Hepatocyte (in vitro differentiated cells): Measurements from ENCODE around the gene PTPRZ1. TPM values are rescaled to one million over a fixed set of nuclear protein-coding genes. Genes with fewer than 3 reads are reported as not detected.

Source experiments
- DNase-seq: peaks from one replicate; pipeline ENCODE4 v3.0.0-alpha.2; 2016; ENCODE audit warnings: low spot score
- H2AFZ ChIP-seq: fragments of 200-600 bp; sonication (generic); 2 replicates; pipeline ENCODE4 v1.6.0; 2016; ENCODE audit warnings: antibody characterized with exemption, mild to moderate bottlenecking
- H3K27ac ChIP-seq: fragments of 200-600 bp; sonication (generic); 2 replicates; pipeline ENCODE4 v1.5.1; 2016; ENCODE audit warnings: mild to moderate bottlenecking
- H3K27me3 ChIP-seq: fragments of 200-600 bp; sonication (generic); 2 replicates; pipeline ENCODE4 v1.6.1; 2016
- H3K36me3 ChIP-seq: fragments of 200-600 bp; sonication (generic); replicated peaks from 2 replicates; pipeline ENCODE4 v1.5.1; 2016; ENCODE audit warnings: low read depth; ENCODE audit not compliant: insufficient read depth
- H3K4me1 ChIP-seq: fragments of 200-600 bp; sonication (generic); 2 replicates; pipeline ENCODE4 v1.5.1; 2016; ENCODE audit warnings: mild to moderate bottlenecking, moderate library complexity; ENCODE audit not compliant: insufficient read depth
- H3K4me2 ChIP-seq: fragments of 200-600 bp; sonication (generic); 2 replicates; pipeline ENCODE4 v1.6.0; 2016
- H3K4me3 ChIP-seq: fragments of 200-600 bp; sonication (generic); 2 replicates; pipeline ENCODE4 v1.5.1; 2016; ENCODE audit warnings: mild to moderate bottlenecking
- H3K79me2 ChIP-seq: fragments of 200-600 bp; sonication (generic); 2 replicates; pipeline ENCODE4 v1.6.0; 2017; ENCODE audit warnings: mild to moderate bottlenecking
- H3K9me2 ChIP-seq: fragments of 200-600 bp; sonication (generic); replicated peaks from 2 replicates; pipeline ENCODE4 v1.6.0; 2017; ENCODE audit warnings: mild to moderate bottlenecking; ENCODE audit not compliant: insufficient read depth
- H3K9me3 ChIP-seq: fragments of 200-600 bp; sonication (generic); 2 replicates; pipeline ENCODE4 v1.5.1; 2016; ENCODE audit warnings: low read depth, mild to moderate bottlenecking
- H4K20me1 ChIP-seq: fragments of 200-600 bp; sonication (generic); 2 replicates; pipeline ENCODE4 v1.6.0; 2016; ENCODE audit warnings: mild to moderate bottlenecking; ENCODE audit not compliant: insufficient read depth, poor library complexity, severe bottlenecking
- EZH2 ChIP-seq: fragments of 200-600 bp; sonication (generic); IDR thresholded peaks from 2 replicates; pipeline ENCODE4 v1.6.1; 2016; ENCODE audit warnings: antibody characterized with exemption, mild to moderate bottlenecking, borderline replicate concordance
- EZH2phosphoT487 ChIP-seq: fragments of 200-600 bp; sonication (generic); IDR thresholded peaks from one replicate; pipeline ENCODE4 v1.6.1; 2018; ENCODE audit warnings: antibody characterized with exemption, mild to moderate bottlenecking, low read depth, moderate library complexity; ENCODE audit not compliant: unreplicated experiment, severe bottlenecking
- WGBS: methylation state at CpG from one replicate; pipeline ENCODE4 v1.1.6; 2016; ENCODE audit warnings: low lambda C conversion rate; ENCODE audit errors: missing lambda C conversion rate; 5-methylcytosine and 5-hydroxymethylcytosine counted together
- polyA plus RNA-seq: library from polyadenylated mRNA; unstranded; fragments of >200 nt; fragmentation: Nextera tagmentation; extraction: Ambion mirVana; gene quantifications from 2 replicates; pipeline ENCODE4 v1.2.1, GENCODE V29; 2016
- total RNA-seq: library from RNA; depleted of rRNA; stranded (reverse); fragments of >200 nt; gene quantifications from 2 replicates; pipeline ENCODE4 v1.2.3, GENCODE V29; 2014
- TF ChIP-seq, protein P1 (sequence below): fragments of 200-600 bp; sonication (generic); IDR thresholded peaks from 2 replicates; pipeline ENCODE4 v1.5.1; 2016; ENCODE audit warnings: antibody characterized with exemption, mild to moderate bottlenecking; ENCODE audit not compliant: poor library complexity

The PTPRZ1 gene
- total and polyA plus RNA-seq, 2 experiments from 2014 or later: 0.41 to 5.0 TPM

DNA sequence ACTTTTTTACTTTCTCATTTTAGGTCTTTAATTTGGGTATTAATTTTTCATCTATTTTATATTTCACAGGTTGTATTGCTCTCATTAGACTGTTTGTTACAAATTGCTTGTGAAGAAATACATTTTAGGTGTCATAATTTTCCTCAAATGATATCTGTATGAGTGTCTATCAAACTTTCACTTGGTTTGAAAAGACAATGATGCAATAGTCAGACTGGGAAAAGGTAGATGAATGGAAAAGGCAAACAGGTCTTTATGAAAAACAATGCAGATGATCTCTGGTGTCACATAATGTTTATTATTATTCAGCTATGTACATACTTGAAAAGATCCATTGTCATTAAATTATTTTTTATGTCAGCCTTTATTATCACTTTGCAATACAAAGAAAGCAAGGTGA lies 80.2 kb downstream of the PTPRZ1 start:
- no peaks in the 10 kb centered on the region for H3K9me3 ChIP-seq
- no peaks in the 10 kb centered on the region for H3K36me3 ChIP-seq
- H3K4me3 ChIP-seq: no peak overlapping the region
- H3K9me2 ChIP-seq: no peaks in the 10 kb centered on the region
- no peak for DNase-seq
- H3K79me2 ChIP-seq: no peaks in the 10 kb centered on the region
- H4K20me1 ChIP-seq: no peaks in the 10 kb centered on the region
- no peak overlapping the region for H3K4me2 ChIP-seq
- H2AFZ ChIP-seq: no peak overlapping the region
- no peak overlapping the region for H3K27ac ChIP-seq
- TF ChIP-seq EZH2 (no peak), EZH2phosphoT487 (no peak)
- TF ChIP-seq, protein P1, sequence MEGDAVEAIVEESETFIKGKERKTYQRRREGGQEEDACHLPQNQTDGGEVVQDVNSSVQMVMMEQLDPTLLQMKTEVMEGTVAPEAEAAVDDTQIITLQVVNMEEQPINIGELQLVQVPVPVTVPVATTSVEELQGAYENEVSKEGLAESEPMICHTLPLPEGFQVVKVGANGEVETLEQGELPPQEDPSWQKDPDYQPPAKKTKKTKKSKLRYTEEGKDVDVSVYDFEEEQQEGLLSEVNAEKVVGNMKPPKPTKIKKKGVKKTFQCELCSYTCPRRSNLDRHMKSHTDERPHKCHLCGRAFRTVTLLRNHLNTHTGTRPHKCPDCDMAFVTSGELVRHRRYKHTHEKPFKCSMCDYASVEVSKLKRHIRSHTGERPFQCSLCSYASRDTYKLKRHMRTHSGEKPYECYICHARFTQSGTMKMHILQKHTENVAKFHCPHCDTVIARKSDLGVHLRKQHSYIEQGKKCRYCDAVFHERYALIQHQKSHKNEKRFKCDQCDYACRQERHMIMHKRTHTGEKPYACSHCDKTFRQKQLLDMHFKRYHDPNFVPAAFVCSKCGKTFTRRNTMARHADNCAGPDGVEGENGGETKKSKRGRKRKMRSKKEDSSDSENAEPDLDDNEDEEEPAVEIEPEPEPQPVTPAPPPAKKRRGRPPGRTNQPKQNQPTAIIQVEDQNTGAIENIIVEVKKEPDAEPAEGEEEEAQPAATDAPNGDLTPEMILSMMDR: no peak
- no peaks in the 10 kb centered on the region for H3K27me3 ChIP-seq
- no peaks in the 10 kb centered on the region for H3K4me1 ChIP-seq

GRCh38 chr7:121953601-121954000 lies 80.6 kb downstream of the PTPRZ1 start:
- Histone ChIP-seq H3K4me2 (no peak overlapping the region), H3K9me2 (no peaks in the 10 kb centered on the region), H3K79me2 (no peaks in the 10 kb centered on the region), H3K36me3 (no peaks in the 10 kb centered on the region), H3K27ac (no peak overlapping the region), H3K9me3 (no peaks in the 10 kb centered on the region), H3K4me1 (no peaks in the 10 kb centered on the region), H3K27me3 (no peaks in the 10 kb centered on the region), H3K4me3 (no peak overlapping the region), H2AFZ (no peak overlapping the region), H4K20me1 (no peaks in the 10 kb centered on the region)
- no peak for DNase-seq
- WGBS: 91% methylated on average over 5 of the region's 5 CpGs
- no peak for TF ChIP-seq EZH2
- TF ChIP-seq EZH2phosphoT487: no peak
- TF ChIP-seq, protein P1: no peak

DNA sequence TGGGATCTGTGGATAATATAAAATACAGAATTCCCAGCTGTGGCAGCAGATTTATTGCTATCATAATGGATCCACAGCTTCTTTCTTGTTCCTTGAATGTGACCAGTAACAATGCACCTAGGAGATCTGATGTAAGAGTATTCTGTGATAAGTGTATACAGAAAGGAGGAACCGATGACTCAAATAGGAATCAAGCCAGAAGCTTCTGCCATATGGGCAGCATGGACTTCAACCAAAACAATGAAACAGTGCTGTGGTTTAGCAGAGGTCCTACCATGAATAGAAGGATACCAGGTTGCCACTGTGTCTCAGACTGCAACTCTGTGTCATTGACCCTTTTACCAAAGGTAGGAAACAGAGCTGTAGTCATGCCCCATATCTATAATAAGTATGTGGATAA lies 81.8 kb downstream of the PTPRZ1 start:
- no peaks in the 10 kb centered on the region for H3K27me3 ChIP-seq
- no peak overlapping the region for H2AFZ ChIP-seq
- no peaks in the 10 kb centered on the region for H4K20me1 ChIP-seq
- no peak overlapping the region for H3K4me3 ChIP-seq
- no peaks in the 10 kb centered on the region for H3K9me3 ChIP-seq
- TF ChIP-seq EZH2phosphoT487: no peak
- no peak for TF ChIP-seq EZH2
- TF ChIP-seq, protein P1: no peak
- no peak for DNase-seq
- no peaks in the 10 kb centered on the region for H3K4me1 ChIP-seq
- H3K27ac ChIP-seq: no peak overlapping the region
- H3K79me2 ChIP-seq: no peaks in the 10 kb centered on the region
- no peaks in the 10 kb centered on the region for H3K36me3 ChIP-seq
- WGBS: 100% methylated on average over 1 of the region's 1 CpG
- H3K4me2 ChIP-seq: no peak overlapping the region
- H3K9me2 ChIP-seq: no peaks in the 10 kb centered on the region

GRCh38 chr7:121957626-121958025 lies 84.7 kb downstream of the PTPRZ1 start:
- no peaks in the 10 kb centered on the region for H3K27me3 ChIP-seq
- no peaks in the 10 kb centered on the region for H3K36me3 ChIP-seq
- WGBS: 84% methylated on average over 1 of the region's 1 CpG
- DNase-seq: no peak
- TF ChIP-seq EZH2 (no peak), EZH2phosphoT487 (no peak)
- TF ChIP-seq, protein P1: no peak
- no peaks in the 10 kb centered on the region for H3K4me1 ChIP-seq
- no peak overlapping the region for H3K4me3 ChIP-seq
- no peaks in the 10 kb centered on the region for H3K79me2 ChIP-seq
- H3K4me2 ChIP-seq: no peak overlapping the region
- no peaks in the 10 kb centered on the region for H4K20me1 ChIP-seq
- no peak overlapping the region for H3K27ac ChIP-seq
- H3K9me3 ChIP-seq: no peaks in the 10 kb centered on the region
- no peak overlapping the region for H2AFZ ChIP-seq
- no peaks in the 10 kb centered on the region for H3K9me2 ChIP-seq
